GM13977 (cell line): ENCODE data around the gene UGT3A1.

Experiments
- DNase-seq: peaks from one replicate; pipeline ENCODE4 v3.0.0; 2012; ENCODE audit warnings: low spot score
- in situ Hi-C: fragments of 300-500 bp; cut with MboI; formaldehyde crosslinking; loops from one replicate; pipeline ENCODE4 v1.12.0; 2022; ENCODE audit warnings: low sequenced_read_pairs, low pct_unique_long_range_greater_than_20kb, mixed read lengths, inconsistent platforms; ENCODE audit not compliant: unreplicated experiment
- TF ChIP-seq, protein P1 (sequence below): IDR thresholded peaks from 2 replicates; pipeline ENCODE4 v1.5.1; 2012; ENCODE audit warnings: mild to moderate bottlenecking, control low read depth; ENCODE audit not compliant: insufficient read depth; ENCODE audit errors: extremely low read depth, missing control alignments

The UGT3A1 gene

DNA sequence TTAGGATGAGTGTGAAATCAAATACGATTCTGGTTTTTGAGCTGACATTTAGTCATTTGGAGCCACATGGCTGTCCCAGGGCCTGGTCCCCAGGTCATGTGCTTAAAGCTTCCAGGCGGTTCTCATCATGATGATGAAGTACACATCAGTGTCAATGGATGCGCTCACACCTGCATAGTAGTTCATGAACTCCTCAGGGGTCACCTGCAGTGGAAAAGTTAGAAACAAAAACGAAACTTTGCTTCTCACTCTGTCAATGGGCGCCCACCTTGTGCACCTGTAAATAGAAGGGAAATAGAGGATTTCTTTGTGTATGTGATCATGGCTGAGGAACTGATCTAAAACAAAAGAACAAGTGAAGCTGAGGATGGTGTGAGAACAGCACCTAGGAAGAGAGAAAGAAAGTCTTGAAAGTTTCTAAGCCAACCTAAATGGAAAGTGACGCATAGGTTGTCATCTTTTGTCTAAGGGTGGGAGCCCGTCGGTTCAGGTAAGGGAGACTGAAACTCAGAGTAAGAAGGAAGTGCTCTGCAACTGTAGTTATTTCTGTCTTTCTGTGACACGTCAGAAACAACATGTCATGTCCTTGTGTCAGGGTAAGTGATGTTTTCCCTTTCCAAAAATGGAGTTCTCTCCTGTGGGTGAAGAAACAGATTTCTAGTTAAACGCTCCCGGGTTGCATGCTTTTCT is 86.6 kb downstream of the UGT3A1 start:
- in situ Hi-C loops = no loop called here
- peak; percentile 54 for DNase-seq
- TF ChIP-seq, protein P1, sequence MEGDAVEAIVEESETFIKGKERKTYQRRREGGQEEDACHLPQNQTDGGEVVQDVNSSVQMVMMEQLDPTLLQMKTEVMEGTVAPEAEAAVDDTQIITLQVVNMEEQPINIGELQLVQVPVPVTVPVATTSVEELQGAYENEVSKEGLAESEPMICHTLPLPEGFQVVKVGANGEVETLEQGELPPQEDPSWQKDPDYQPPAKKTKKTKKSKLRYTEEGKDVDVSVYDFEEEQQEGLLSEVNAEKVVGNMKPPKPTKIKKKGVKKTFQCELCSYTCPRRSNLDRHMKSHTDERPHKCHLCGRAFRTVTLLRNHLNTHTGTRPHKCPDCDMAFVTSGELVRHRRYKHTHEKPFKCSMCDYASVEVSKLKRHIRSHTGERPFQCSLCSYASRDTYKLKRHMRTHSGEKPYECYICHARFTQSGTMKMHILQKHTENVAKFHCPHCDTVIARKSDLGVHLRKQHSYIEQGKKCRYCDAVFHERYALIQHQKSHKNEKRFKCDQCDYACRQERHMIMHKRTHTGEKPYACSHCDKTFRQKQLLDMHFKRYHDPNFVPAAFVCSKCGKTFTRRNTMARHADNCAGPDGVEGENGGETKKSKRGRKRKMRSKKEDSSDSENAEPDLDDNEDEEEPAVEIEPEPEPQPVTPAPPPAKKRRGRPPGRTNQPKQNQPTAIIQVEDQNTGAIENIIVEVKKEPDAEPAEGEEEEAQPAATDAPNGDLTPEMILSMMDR = no peak

DNA sequence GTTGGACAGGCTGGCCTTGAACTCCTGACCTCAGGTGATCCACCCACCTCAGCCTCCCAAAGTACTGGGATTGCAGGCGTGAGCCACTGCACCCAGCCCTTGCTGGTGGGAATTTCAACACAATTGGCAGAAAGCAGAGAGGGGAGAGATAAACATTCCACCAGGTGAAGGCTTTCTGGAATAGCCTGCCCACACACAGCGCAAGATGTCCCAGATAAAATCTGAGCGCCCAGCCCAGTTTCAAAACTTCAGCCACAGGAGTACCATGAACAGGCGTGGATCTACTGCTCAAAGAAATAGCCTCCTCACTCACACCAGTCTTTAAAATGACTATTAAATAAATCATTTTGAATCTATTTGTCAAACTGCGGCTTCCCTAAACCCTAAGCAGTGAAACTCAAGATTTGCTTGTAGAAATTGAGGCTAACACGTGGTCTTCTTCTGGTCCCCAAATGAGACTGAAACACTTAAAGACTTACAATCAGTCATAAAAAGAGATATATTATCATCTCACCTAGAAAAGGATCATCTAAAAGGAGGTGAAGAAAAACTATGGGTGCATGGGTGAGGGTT is 87.5 kb downstream of the UGT3A1 start:
- DNase-seq = no peak
- in situ Hi-C loops = no loop called here
- TF ChIP-seq, protein P1 = no peak

DNA sequence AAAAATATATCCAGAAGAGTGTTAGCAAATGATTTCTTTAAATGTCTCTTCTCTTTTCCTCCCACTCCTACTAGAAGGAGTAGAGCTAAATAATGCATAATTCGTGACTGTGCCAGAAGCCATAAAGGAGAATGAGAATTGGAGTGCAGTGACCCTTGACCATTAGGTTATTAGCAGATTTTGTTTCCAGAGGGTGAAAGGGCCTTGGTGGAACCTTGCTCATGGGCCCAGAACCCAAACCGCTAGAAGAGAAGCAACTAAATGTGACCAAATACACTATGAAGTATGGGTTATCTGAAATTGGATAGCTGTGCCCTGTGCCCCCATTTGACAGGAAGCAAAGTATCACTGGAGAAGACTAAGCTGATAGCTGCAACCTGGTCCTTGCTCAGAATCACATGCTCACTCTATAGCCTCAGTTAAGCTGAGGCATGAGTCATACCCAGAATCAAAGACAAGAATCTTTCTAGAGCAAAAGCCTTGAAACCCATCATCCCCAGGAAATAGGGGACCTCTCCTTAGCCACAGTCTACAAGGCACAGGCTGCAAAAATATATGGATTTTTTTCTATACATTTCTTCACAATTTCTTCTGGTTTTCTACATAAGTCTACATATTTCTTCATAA is 89.0 kb downstream of the UGT3A1 start:
- in situ Hi-C loops = no loop called here
- DNase-seq = no peak
- TF ChIP-seq, protein P1 = no peak
